Activated T-cell treated with anti-CD3 and anti-CD28 coated beads, Interleukin-2, amount 50 U/mL, for 48 hours (primary cell): Measurements from ENCODE around the gene UEVLD.

Experiments used
- DNase-seq, 2 experiments: peaks; one replicate each; pipeline ENCODE4 v3.0.0-alpha.2; 2020

Gene UEVLD

DNA sequence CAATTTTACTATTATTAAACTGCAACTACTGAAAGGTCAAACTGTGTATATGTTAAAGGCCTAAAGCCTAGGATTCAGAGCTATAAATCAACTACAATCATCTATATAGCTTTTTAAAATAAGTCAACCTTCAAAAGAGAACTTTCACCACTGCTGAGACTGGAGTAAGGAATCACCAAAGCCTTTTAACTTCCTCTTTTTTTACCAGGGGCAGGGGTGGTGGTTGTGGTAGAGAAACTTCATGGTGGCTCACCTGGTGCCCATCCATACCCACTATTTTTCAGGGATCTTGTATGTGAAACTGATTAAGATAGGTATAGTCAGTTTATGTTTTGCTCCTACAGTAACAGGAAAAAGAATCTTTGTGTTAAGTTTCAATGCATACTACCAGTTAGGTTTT, 93.3 kb downstream of the UEVLD start:
- no peak for DNase-seq

DNA sequence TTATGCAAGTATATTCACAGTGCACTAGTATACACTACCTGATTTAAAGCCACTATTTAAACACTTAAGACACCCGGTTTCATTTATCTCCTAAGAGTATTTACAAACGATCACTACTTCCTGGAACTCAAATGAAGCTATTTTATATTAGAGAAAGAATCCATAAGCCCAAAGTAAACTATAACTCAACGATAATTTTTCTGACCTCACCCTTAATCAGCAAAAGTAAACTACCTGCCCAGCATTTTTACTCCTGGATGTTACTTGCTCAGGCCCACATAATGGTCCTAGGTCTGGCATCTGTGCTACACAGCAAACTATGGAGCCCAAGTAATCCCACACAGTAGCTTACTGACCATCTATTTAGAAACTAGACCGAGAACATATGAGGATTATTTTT, 95.2 kb downstream of the UEVLD start:
- no peak for DNase-seq

DNA sequence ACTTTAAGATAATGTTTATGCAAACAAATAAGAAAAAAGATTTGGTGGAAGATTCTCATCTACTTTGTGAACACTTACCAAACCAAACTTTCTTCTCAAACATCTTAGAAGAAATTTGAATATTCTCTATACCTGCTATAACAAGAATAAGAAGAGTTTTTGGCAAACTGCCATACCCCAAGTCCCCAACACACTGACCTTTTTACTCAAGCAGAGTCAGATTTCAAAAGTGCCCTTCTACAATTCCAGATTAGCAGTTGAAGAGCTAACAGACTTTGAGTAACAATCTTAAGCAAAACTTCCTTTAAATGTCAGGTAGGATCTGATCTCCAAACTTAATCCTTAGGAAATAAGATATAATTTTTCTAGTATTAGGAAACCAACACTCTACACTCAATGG, 95.6 kb downstream of the UEVLD start:
- no peak for DNase-seq

DNA sequence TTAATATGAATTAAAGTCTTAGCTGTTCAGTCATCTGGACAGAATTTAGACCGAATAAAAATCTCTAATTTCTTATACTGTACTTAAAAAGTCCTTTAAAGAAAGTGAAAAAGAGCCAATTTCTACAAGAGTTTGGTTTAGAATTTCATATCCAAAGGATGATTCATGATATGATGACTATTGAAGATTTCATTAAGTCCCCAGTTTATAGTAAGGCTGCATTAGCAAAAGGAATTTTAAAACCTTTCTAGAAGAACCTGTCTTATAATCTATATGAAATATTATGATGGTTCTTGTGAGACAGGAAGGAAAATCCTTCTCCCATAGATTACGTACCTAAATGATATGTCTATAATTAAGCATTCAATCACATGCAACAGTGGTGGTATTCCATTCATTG, 96.6 kb downstream of the UEVLD start:
- DNase-seq: no peak

DNA sequence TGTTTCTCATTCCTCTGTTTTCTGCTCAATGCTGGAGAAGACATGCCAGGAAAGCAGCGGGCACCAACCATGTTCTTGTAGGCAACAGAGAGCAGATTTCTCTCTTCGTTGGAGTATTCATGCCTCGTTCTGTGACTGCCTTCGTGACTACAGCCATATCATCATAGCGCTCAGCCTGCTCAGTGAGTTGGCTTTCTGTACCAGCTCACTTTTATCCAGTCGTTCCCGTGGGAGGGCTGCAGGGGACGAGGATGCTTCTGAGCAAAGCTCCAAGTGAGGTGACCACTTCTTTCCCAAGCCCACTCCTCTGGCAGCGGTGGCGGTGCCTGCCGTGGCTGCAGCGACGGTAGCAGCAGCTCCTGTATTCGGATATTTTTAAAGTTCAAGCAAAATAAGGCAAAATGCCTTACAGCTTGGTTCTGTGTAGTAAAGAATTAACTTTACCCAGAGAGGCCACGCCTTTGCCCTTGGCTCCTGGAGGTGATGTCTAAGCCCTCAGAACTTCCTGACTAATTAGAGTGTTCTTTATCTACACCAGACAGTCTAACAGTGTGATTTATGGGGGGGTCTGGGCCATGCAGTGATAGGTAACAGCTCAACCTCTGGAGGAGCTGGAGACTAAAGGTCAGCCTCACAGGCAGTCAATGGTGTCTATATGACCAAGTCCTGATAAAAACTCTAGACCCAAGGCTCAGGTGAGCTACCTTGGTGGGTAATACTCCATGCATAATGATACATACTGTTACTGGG, 97.6 kb downstream of the UEVLD start:
- DNase-seq: no peak

DNA sequence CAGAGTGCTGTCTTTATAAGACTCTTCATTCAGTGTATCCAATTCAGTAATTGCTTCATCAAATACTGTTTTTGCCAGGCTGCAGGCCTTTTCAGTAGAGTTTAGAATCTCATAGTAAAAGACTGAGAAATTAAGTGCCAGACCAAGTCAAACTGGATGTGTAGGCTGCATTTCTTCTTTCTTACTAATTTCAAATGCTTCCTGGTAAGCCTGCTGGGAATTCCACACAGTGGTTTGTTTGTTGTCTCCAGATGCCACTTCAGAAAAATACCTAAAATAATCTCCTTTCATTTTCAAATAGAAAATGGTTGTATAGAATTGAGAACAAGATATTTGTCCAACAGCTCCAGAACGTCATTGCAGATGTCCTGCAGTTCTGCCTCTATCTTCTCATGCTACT, 98.2 kb downstream of the UEVLD start:
- DNase-seq: no peak

DNA sequence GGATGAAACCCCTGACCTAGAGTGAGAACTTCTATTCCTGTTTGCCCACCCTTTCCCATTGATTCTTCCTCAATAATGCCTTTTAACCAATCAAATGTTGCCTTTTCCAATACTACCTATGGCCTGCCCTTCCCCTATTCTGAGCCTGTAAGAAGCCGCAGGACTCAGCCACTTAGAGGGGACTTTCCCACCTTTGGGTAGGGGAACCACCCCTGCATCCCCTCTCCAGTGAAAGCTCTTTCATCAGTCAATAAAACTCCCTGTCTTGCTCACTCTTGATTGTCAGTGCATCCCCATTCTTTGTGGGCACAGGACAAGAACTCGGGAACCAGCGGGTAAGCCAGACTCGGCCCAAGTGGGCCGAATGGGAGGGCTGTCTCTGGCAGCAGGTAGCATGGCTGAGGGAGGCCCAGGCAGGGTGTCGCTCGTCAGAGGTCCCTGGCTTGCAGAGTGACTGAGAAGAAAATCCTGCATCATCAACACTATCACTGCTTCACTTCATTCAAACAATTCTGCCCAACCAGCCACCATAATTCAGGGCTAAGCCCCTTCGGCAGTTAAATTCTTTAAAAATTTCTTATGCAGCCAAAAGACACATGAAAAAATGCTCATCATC, 102.5 kb downstream of the UEVLD start:
- no peak for DNase-seq
